ENCODE data around the gene TSPAN15.

Gene TSPAN15

DNA sequence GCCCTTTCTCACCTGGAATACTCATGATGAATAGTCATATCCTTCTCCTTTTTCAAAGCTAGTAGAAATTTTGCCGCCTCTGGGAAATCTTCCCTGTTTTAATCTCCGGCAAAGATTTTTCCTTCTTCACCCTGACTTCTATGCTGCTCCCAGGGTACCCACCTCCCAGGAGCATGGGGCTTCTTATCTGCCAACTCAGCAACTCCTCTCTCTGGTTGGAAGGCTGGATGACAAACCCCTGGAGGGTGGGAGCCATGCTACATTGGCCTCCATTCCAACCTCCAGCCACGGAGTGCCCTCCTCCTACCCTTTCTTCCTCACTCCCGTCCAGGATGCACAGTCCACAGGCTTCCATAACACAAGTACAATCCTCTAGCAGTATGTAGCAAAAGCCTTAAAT is 102.1 kb downstream of the TSPAN15 start:
- no peak for DNase-seq (ENCODE audit: low spot score)
- Histone ChIP-seq H3K27ac (no peak overlapping the region), H3K4me3 (no peak overlapping the region)
- no peak for TF ChIP-seq CTCF (IDR thresholded peaks at IDR 0.05)

DNA sequence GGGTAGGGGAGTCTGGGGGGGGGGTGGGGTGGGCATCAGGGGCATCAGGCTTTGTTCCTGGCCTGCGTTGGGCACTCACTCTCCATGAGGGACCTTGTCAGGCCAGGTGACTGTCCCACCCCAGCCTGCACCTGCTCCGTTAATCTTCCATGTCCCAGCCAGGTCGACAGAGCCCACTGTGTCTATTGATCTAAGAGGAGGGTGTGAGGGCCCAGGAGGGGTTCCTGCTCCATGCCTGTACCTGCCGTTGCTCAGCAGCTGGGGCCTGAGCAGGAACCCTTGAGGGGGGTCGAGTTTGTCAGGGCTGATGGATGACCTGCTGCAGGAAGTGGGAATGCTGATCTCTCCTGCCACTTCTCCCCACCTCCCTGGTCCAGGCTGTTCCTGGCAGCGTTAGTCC is 103.3 kb downstream of the TSPAN15 start:
- Histone ChIP-seq H3K27ac (no peak overlapping the region), H3K4me3 (no peak overlapping the region)
- TF ChIP-seq CTCF (IDR thresholded peaks at IDR 0.05) = no peak
- no peak for DNase-seq (ENCODE audit: low spot score)
